ENCODE results near the gene NAPSA.

DNA sequence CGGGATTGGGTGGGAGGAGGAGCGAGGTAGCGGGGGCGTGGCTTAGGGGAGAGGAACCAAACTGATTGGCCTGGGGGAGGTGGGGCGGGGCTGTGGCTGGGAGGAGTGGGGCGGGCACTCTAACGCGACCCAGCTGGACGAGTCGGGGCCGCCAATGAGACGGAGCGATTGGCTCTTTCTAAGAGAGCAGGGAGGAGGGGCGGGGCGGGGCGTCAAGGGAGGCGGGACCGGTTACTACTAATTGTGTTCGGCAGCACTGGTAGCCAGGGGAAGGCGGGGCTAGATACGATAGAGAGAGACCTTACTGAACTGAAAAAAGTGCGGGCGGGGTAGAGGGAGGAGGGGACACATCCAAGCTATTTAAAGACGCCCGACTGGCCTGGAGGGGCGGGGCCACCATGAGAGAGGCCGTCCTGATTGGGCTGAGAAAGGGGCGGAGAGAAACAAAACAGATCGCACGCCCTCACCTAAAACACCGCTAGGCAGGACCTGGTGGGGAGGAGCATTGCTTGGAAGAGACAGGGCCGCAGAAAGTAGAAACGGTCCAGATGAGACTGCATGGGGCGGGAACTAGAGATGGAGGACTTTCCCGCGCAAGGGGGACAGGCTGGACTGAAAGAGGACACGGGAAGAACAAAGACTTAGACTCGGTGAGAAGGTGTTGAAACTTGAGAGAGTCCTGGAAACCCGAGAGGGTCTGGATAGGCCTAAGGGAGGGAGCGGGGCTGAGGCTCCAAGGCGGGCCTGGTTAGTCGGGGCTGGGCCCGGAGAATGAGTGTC is 36.1 kb downstream of the NAPSA start, which contains the start of gene KCNC3:
- no peak for TF ChIP-seq GATA2 (IDR thresholded peaks at IDR 0.05; ENCODE audit: low read depth, low read length)
- no peak for TF ChIP-seq GATA3 (IDR thresholded peaks at IDR 0.05; ENCODE audit: low read depth, low read length)
